ENCODE results near the gene APBB1.

The APBB1 gene

DNA sequence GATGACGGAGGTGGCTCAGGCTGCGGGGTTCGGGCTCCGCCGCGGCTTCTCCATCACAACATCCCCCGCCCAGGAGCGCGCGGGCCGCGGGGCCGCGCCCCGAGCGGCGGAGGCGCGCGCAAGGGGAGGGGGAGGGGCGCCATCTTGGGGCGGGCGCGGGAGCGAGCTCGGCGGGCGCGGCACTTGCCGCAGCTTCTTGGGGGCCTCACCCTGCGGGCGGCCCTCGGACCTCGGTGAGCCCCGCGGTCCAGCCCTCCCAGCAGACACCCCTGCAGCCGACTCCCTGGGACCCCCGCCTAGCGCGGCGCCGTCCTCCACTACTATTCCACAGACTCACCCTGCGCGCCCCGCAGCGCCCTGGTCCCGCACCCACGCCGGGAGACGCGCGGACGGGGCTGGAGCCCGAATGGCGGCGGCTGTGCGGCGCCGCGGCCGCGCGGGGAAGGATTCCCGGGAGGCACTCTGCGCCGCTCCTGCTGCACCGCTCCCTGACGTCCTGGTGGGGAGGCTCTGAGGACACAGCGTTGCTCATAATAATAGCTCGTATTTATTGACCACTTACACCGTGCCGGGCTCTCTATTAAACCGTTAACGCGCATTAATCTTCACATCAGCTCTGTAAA lies at the start of gene APBB1:
Gene APBB1, minus strand, starts transcription at position 86 of the 623 bp plus-strand sequence. CDS start 7,747 bp downstream, outside the sequence.
- H3K4me3 Mint-ChIP-seq = no peak within 1 kb of the TSS
- peaks cover 37% of the 10 kb centered on the region for H3K27me3 Mint-ChIP-seq
- peaks cover 7% of the 10 kb centered on the region for H3K4me1 Mint-ChIP-seq
- no peaks in the 10 kb centered on the region for H3K36me3 Mint-ChIP-seq
- peak within 1 kb of the TSS; percentile 73 for H3K27ac Mint-ChIP-seq
- CTCF ChIA-PET = interaction anchor here (0.9 to 3.5 kb wide), 7 partner anchors 11 to 86 kb away, joined by 5 to 19 read pairs (median 6); no protein-coding TSS in a partner anchor
- peak; percentile 74 for DNase-seq
- H3K9me3 Mint-ChIP-seq = no peaks in the 10 kb centered on the region

DNA sequence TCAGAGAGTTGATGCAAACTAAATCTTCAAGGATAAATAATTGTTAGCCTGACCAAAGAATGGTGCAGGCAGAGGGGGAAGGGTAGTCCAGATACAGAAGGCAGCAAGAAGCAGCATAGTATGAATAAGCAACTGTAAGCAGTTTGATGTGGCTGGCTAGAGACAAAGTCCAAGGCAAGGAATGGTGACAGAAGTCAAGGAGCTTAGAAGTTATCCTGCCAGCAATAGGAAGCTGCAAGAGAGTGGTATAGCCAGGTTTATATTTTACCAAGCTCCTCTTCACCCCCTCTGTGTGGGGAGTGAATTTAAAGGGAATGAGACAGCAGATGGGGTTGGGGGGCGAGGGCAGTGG lies 40.2 kb upstream of the APBB1 start:
- no peaks in the 10 kb centered on the region for H3K27me3 Mint-ChIP-seq
- no peak overlapping the region for H3K4me3 Mint-ChIP-seq
- H3K4me1 Mint-ChIP-seq = no peaks in the 10 kb centered on the region
- H3K9me3 Mint-ChIP-seq = no peaks in the 10 kb centered on the region
- CTCF ChIA-PET = interaction anchor here (1.6 to 4.7 kb wide), 2 partner anchors 16 to 46 kb away, joined by 6 to 20 read pairs; no protein-coding TSS in a partner anchor
- H3K27ac Mint-ChIP-seq = no peak overlapping the region
- no peaks in the 10 kb centered on the region for H3K36me3 Mint-ChIP-seq
- no peak for DNase-seq

DNA sequence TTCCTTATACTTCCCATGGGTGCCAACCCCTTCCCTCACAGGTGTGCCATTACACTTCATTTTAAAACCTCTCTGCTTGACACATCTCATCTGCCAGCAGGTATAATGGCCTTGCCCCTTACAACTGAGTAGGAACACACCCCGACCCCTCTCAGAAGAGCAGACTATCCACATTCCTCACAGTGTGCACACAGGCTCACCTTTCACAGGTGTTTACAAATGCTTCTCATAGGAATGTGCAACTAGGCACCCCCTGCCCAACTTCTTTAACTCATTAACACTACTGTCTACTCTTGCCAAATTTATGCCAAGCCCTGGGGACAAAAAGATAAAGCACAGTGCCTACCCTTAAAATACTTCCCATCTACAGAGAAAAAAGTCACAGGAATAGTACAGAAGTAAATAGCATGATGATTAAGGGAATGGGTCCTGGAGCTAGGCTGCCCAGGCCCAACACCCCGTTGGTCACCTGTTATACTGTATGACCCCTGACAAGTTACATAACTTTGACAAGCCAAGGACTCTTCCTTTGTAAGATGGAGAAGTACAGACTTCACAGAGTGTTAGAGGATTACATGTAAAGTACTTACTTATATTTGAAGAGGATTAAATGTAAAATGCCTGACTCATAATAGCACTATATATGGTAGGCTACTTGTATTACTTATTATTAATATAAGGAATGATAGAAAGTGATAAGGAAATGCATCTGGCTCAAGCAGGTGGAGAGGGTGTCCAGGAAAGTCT lies 39.6 kb upstream of the APBB1 start:
- Mint-ChIP-seq H3K4me3 (no peak overlapping the region), H3K4me1 (no peaks in the 10 kb centered on the region), H3K36me3 (no peaks in the 10 kb centered on the region), H3K27me3 (no peaks in the 10 kb centered on the region), H3K9me3 (no peaks in the 10 kb centered on the region), H3K27ac (no peak overlapping the region)
- no peak for DNase-seq
- CTCF ChIA-PET = interaction anchor here (1.6 to 4.7 kb wide), 2 partner anchors 15 to 47 kb away, joined by 6 to 20 read pairs; no protein-coding TSS in a partner anchor

DNA sequence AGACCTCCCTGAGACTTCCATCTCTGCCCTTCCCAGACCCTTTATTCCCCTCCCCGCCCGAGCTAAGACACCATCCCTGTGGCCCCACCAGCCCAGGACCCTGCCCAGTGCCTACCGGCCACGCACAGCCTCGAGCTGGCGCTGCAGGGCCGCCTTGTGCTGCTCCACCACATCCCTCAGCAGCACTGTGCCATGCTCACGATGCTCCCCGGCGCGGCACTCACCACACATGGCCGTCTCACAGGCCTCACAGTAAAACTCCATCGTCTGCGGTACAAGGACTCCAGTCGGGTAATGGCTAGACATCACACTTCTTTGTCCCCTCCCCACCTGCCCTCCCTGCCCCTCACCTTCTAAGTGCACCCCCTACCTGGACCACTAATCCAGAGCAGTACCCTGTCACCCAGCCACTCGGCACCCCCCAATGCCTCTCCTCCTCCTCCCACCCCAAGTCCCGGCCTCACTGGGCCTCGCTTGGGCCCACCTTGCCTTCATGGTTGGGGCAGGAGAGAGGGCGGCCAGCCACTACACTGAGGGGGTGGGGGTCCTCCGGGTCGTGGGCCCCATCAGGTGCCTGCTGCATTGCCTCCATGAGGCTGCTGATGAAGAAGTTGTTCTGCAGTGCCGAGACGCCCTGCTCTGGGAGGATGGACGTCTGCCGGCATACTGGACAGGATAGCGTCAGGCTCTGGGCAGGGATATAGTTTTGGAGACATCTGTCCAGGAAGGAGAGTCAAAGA lies 38.9 kb upstream of the APBB1 start:
- H3K27ac Mint-ChIP-seq = no peak overlapping the region

DNA sequence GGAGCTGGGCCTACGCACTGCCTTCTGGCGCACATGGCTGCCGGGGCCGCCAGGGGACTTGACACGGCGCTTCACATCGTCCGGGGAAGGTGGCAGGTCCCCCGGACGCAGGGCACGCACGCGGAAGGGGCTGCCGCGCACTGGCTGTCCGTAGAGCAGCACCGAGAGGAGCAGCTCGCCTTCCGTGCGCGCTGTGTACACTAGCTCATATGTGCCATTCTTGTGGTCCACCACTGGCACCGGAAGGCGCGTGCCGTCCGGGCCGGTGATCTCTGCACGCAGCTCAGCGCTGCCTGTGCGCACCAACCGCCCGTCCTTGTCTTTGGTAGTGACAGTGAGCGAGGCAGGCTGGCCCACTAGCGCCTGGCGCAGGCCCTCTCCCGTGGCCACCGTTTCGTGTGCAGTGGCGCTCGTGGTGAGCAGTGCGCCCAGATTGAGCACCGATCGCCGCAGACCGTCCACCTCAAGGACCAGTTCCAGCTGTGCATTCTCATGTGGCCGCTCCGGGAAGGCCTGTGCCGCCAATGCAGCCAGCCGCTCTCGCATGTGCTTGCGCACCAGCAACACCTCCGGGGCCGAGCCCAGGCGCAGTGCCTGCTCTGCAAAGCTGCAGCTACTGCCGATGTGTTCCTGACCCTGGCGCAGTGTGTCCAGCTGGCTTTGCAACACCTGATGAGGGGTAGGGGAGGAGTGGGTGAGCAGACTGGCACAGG lies 37.6 kb upstream of the APBB1 start:
- CTCF ChIA-PET = interaction anchor here (1.9 to 3.2 kb wide), 2 partner anchors 12 to 17 kb away, joined by 5 to 15 read pairs; no protein-coding TSS in a partner anchor

More for the DNA sequence above, 38.9 kb upstream of the APBB1 start:
- CTCF ChIA-PET = no interaction called here
- Mint-ChIP-seq H3K4me3 (no peak overlapping the region), H3K4me1 (no peaks in the 10 kb centered on the region), H3K36me3 (no peaks in the 10 kb centered on the region), H3K9me3 (no peaks in the 10 kb centered on the region), H3K27me3 (no peaks in the 10 kb centered on the region)
- no peak for DNase-seq

DNA sequence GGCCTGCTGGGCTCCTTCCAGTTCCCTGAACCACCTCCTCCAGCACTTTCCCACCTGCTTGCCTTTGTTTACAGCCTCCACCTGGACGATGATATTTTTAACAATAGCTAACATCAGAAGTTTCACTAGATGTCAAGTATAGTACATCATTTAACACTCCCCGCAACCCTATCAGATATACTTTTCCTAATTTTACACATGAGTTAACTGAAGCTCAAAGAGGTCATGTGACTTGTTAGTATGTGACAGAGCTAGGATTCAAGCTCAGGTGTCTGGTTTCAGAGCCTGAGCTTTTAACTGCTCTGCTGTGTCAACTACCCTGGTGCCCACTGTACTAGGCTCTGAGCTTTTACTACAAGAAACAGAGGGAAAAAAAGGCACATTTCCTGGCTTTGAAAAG lies 36.2 kb upstream of the APBB1 start:
- H3K4me3 Mint-ChIP-seq = no peak overlapping the region
- no peaks in the 10 kb centered on the region for H3K36me3 Mint-ChIP-seq
- H3K9me3 Mint-ChIP-seq = no peaks in the 10 kb centered on the region
- no peak overlapping the region for H3K27ac Mint-ChIP-seq
- DNase-seq = no peak
- no peaks in the 10 kb centered on the region for H3K4me1 Mint-ChIP-seq
- CTCF ChIA-PET = interaction anchor here (1.1 to 3.2 kb wide), 5 partner anchors 9 to 76 kb away, joined by 3 to 15 read pairs (median 5); no protein-coding TSS in a partner anchor
- H3K27me3 Mint-ChIP-seq = no peaks in the 10 kb centered on the region

More for the DNA sequence above, 37.6 kb upstream of the APBB1 start:
- H3K4me1 Mint-ChIP-seq = no peaks in the 10 kb centered on the region
- H3K9me3 Mint-ChIP-seq = no peaks in the 10 kb centered on the region
- H3K36me3 Mint-ChIP-seq = no peaks in the 10 kb centered on the region
- no peak overlapping the region for H3K4me3 Mint-ChIP-seq
- no peak for DNase-seq
- H3K27ac Mint-ChIP-seq = no peak overlapping the region
- no peaks in the 10 kb centered on the region for H3K27me3 Mint-ChIP-seq

DNA sequence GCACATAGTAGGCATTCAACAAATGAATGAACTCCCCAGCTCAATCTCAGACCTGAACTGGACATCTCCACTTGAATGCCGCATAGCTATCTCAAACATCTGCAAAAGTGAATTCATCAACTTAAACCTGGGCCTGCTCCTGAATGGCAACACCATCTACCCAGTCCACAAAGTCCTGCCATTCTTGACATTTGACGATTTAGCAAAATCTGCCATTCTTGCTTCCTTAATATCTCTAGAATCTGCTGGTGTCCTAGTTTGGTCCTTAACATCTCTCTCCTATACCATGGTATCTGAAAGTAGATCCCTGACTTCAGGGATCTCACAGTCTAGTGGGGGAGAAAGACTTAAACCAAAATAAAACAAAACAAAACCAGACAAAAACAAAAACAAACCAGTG lies 34.3 kb upstream of the APBB1 start:
- H3K4me3 Mint-ChIP-seq = no peak overlapping the region
- CTCF ChIA-PET = interaction anchor here (1.3 to 1.9 kb wide), 4 partner anchors 10 to 90 kb away, joined by 3 to 19 read pairs (median 4); no protein-coding TSS in a partner anchor

DNA sequence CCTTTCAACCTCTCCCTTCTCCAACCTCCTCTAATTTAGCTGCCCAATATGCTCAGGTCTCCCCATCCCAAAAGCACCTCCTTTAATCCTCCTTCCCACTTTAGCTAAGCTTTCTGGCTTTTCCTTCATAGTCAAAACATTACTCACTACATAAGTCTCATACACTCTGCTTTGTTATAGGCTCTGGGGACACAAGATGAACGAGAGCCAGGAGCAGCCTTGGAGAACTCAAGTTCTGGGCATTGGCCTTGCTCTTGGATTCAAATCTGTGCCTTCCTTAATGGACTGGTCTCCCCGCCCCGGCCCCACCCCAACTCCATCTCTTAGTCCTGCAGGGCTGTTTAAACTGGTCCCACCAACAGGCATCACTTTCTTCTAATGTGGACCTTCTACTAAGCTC lies 33.3 kb upstream of the APBB1 start:
- Mint-ChIP-seq H3K9me3 (no peaks in the 10 kb centered on the region), H3K4me1 (no peaks in the 10 kb centered on the region), H3K36me3 (no peaks in the 10 kb centered on the region), H3K27me3 (peaks cover 4% of the 10 kb centered on the region), H3K27ac (no peak overlapping the region), H3K4me3 (no peak overlapping the region)
- no peak for DNase-seq
- CTCF ChIA-PET = interaction anchor here (1.3 to 1.9 kb wide), 3 partner anchors 9 to 89 kb away, joined by 4 to 19 read pairs (median 5); no protein-coding TSS in a partner anchor

More for the DNA sequence above, 34.3 kb upstream of the APBB1 start:
- no peak overlapping the region for H3K27ac Mint-ChIP-seq
- H3K36me3 Mint-ChIP-seq = no peaks in the 10 kb centered on the region
- H3K27me3 Mint-ChIP-seq = no peaks in the 10 kb centered on the region
- no peaks in the 10 kb centered on the region for H3K4me1 Mint-ChIP-seq
- no peaks in the 10 kb centered on the region for H3K9me3 Mint-ChIP-seq
- DNase-seq = no peak

DNA sequence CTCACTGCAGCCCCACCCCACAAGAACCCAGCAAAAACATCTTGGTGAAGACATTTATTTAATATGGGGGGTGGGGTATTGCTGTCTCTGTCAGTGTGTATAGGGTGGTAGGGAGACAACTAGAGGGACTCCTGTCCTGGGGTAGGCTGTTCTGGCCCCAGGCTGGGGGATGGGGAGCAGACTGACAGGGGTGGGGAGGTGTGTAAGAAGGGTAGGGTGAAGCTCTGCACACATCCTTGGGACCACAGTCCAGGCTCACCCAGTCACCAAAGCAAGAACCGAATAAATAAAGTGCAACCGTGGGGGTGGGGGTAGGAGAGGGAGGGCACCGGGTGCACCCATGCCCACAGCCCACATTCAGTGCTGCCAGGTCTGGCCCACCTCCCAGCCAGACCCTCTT lies 29.7 kb upstream of the APBB1 start:
- H3K27ac Mint-ChIP-seq = no peak overlapping the region
- no peaks in the 10 kb centered on the region for H3K36me3 Mint-ChIP-seq
- H3K4me3 Mint-ChIP-seq = no peak overlapping the region
- H3K27me3 Mint-ChIP-seq = peaks cover 9% of the 10 kb centered on the region
- CTCF ChIA-PET = interaction anchor here (1.3 to 14.8 kb wide), 5 partner anchors 10 to 69 kb away, joined by 3 to 563 read pairs (median 5); partner anchors contain the start of genes ARFIP2 and TIMM10B
- no peaks in the 10 kb centered on the region for H3K4me1 Mint-ChIP-seq
- no peaks in the 10 kb centered on the region for H3K9me3 Mint-ChIP-seq
- no peak for DNase-seq

DNA sequence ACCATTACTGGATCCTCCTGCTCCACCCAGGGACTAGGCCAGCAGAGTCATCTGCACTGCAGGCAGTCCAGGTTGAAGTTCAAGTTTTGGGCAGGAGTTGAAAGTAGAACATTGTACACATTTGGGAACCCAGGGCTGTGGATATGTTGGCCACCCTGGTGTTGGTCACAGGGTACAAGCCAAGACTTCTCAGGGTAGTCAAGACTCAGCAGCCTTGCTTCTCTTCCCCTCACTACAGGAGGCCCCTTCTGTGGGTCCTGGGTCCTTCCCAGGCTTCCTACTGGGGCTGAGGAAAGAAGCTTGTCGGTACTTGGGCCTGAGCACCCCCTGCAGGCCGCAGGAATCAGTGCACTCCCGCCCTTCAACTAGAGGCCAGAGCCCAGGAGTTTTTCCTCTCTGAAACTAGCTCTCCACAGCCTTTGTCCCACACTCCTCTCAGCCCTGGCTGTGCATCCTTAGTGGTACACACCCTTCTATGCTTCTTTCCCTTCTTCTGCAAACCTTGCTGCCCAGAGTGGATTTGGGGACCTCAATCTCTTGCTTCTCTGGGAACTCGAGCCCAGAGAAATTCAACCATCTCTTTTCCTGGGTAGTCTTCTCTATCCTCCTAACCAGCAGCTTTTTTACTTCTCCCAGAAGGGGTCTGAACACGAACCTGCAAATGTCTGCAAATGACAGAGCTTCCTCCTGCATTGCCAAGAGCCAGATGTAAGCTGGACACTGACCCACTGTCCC lies 24.5 kb upstream of the APBB1 start:
- Mint-ChIP-seq H3K9me3 (no peaks in the 10 kb centered on the region), H3K4me3 (no peak overlapping the region), H3K36me3 (no peaks in the 10 kb centered on the region), H3K27me3 (peaks cover 9% of the 10 kb centered on the region), H3K27ac (no peak overlapping the region), H3K4me1 (no peaks in the 10 kb centered on the region)
- CTCF ChIA-PET = interaction anchor here (0.6 to 14.8 kb wide), 42 partner anchors 9 to 326 kb away, joined by 3 to 563 read pairs (median 4); partner anchors contain the start of genes ARFIP2, MRPL17, SMPD1 and TIMM10B
- DNase-seq = peak; percentile 70

DNA sequence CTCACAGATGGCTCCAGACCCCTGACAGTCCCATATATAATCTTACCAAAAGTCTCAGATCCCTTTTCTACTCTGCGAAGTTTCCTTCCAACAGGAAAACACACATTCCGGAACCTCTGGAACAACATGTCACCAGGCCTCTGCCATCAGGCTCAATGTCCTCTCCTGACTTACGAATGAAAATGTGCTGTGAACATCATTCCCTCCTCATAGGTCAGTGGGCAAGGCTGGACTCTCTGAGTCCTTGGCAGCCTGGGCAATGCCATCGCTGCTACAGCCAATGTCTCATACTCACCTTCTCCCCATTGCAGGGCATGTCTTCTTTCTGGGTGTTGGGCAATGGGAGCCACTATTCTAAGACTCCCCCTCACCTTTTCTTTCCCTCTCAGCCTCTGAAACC lies 23.5 kb upstream of the APBB1 start:
- Mint-ChIP-seq H3K27ac (no peak overlapping the region), H3K36me3 (no peaks in the 10 kb centered on the region), H3K27me3 (peaks cover 5% of the 10 kb centered on the region), H3K9me3 (no peaks in the 10 kb centered on the region), H3K4me3 (no peak overlapping the region), H3K4me1 (no peaks in the 10 kb centered on the region)
- no peak for DNase-seq
- CTCF ChIA-PET = interaction anchor here (1.1 to 14.8 kb wide), 13 partner anchors 10 to 305 kb away, joined by 3 to 563 read pairs (median 8); partner anchors contain the start of gene SMPD1

DNA sequence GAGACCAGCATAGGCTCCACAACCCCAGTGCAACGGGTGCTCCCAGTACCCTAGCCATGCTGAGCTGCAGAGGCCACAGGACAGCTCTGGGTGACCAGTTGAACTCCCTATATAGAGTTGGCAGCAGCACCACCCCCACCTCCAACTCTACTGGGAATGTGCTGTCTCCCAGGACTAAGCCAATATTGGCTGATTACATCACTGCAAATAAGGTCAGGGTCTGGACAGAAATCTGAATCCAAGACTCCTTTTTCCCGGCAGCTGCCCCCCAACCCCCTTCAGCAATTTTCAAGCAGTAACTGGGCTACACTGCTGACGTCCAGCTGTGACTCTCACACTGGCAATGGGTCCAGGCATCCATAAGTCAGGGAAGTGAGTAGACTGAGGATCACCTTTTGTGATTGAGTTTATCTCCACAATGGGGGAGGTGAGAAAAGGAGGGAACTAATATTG lies 22.0 kb upstream of the APBB1 start, which contains the start of gene HPX:
Gene HPX, minus strand, starts transcription at position 82 of the 453 bp plus-strand sequence. Its CDS starts 24 bp downstream, at position 58.
- Mint-ChIP-seq H3K36me3 (no peaks in the 10 kb centered on the region), H3K4me3 (no peak within 1 kb of the TSS), H3K27me3 (peaks cover 3% of the 10 kb centered on the region), H3K4me1 (peaks cover 1% of the 10 kb centered on the region), H3K27ac (no peak within 1 kb of the TSS), H3K9me3 (no peaks in the 10 kb centered on the region)
- DNase-seq = no peak
- CTCF ChIA-PET = interaction anchor here (0.7 to 14.8 kb wide), 8 partner anchors 14 to 314 kb away, joined by 3 to 563 read pairs (median 5); partner anchors contain the start of gene SMPD1

Measured in activated naive CD4-positive, alpha-beta T cell treated with anti-CD3 and anti-CD28 coated beads, Interleukin-2, amount 10 ng/mL, durations not matched to agents 7 days and 5 days (primary cell).